HG03460 (cell line): ENCODE results near the gene MTERF2.

Source experiments
- ATAC-seq: cut with Tn5 transposase; IDR thresholded peaks from one replicate; pipeline ENCODE4 v1.9.1; 2021; ENCODE audit not compliant: unreplicated experiment

Gene MTERF2

GRCh38 chr12:106954462-106955376, 32.2 kb downstream of the MTERF2 start:
- peak; percentile 17 for ATAC-seq

- ATAC-seq = no peak
Measured at GRCh38 chr12:106953352-106954250, 33.3 kb downstream of the MTERF2 start.

DNA sequence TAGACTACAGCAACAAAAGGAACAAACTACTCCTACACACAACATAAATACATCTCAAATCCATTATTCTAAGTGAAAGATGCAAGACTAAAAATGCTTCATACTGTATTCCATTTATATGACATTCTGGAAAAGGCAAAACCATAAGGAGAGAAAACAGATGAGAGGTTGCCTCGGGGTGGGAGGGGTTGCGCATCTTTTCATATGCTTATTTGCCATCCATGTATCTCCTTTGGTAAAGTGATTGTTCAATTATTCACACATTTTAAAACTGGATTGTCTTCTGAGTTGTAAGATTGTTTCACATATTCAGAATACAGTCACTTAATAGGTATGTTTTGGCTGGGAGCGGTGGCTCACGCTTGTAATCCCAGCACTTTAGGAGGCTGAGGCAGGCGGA, 36.4 kb downstream of the MTERF2 start:
- no peak for ATAC-seq

DNA sequence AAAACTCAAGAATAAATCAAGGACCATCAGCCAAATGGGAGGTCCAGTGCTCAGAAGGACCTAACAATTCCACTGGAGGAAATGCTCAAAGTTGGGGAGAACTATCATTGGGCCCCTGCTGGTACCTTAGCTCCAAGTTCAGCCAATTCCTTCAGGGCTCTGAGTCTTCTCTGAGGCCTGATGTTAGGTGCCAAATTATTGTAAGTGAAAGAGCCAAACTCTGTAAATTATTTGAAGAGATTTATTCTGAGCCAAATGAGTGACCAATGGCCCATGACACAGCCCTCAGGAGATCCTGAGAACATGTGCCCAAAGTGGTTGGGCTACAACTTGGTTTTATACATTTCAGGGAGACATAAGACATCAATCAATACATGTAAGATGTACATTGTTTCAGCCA, 39.5 kb downstream of the MTERF2 start:
- ATAC-seq = no peak

- no peak for ATAC-seq
Measured at GRCh38 chr12:106945261-106945851, 41.6 kb downstream of the MTERF2 start.

DNA sequence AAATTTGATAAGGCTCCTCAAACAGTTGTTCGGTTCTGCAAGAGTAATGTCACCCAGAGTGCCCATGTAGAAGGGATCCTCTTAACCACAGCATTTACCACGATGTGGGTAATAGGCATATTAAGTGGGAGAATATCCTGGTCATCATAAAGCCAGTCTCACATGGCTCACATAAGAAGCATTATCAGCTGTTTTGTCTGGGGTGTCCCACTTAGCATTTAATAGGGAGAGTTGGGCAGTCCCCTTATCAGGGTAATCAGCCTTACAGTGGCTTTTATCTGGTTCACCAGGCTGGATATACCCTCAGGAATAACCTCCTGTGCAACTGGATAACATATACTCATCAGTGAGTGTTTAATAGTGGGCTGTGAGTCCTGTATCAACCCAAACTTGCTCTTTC, 44.2 kb downstream of the MTERF2 start:
- ATAC-seq = no peak

- ATAC-seq = no peak
Measured at GRCh38 chr12:106941481-106942156, 45.3 kb downstream of the MTERF2 start.

GRCh38 chr12:106934277-106934676, 52.7 kb downstream of the MTERF2 start:
- no peak for ATAC-seq
